Lung (tissue), 12 donors: Measurements from ENCODE around the gene MRFAP1. TPM values are rescaled to one million over a fixed set of nuclear protein-coding genes. Genes with fewer than 3 reads are reported as not detected.
"Not testable (repeated sequence)": the region's sequence is repeated elsewhere in the genome, so short reads cannot be mapped to it uniquely, and the experiment has no call there.

Experiments
- ATAC-seq: fragments of 200-7000 bp; cut with Tn5 transposase; one replicate; pipeline ENCODE4 v1.9.1; 2020; ENCODE audit warnings: moderate number of reproducible peaks; ENCODE audit not compliant: insufficient read depth, low FRiP score
- DNase-seq, 3 donors: peaks; one replicate each; pipeline ENCODE4 v3.0.0-alpha.2; 2013 to 2017
- H3K27ac ChIP-seq, 2 donors: one replicate each; pipeline ENCODE4 v1.5.1; 2013; ENCODE audit warnings: mild to moderate bottlenecking in 2 of 2, moderate library complexity in 2 of 2, control low read depth in 1 of 2, inconsistent platforms in 1 of 2, low read depth in 1 of 2, low read length in 1 of 2
- H3K27me3 ChIP-seq, 3 donors: one replicate each; pipeline ENCODE4 v1.5.1; 2013; ENCODE audit warnings: low read length in 2 of 3; ENCODE audit not compliant: control insufficient read depth in 3 of 3, insufficient read depth in 3 of 3
- H3K36me3 ChIP-seq, 4 donors: one replicate each; pipeline ENCODE4 v1.5.1; 2013; ENCODE audit warnings: low read length in 4 of 4, mild to moderate bottlenecking in 1 of 4, moderate library complexity in 1 of 4; ENCODE audit not compliant: control insufficient read depth in 4 of 4, insufficient read depth in 4 of 4
- H3K4me1 ChIP-seq, 5 donors: one replicate each; pipeline ENCODE4 v1.5.1; 2013; ENCODE audit warnings: low read length in 5 of 5, mild to moderate bottlenecking in 2 of 5, moderate library complexity in 1 of 5; ENCODE audit not compliant: control insufficient read depth in 5 of 5, insufficient read depth in 5 of 5
- H3K4me3 ChIP-seq: one replicate; pipeline ENCODE4 v1.5.1; 2013; ENCODE audit warnings: mild to moderate bottlenecking, control low read depth, moderate library complexity
- H3K9ac ChIP-seq, 2 donors: one replicate each; pipeline ENCODE4 v1.5.1; 2013; ENCODE audit warnings: low read length in 2 of 2, control low read depth in 1 of 2; ENCODE audit not compliant: insufficient read depth in 1 of 2
- H3K9me3 ChIP-seq, 4 donors: one replicate each; pipeline ENCODE4 v1.5.1; 2013; ENCODE audit warnings: low read length in 3 of 4, mild to moderate bottlenecking in 1 of 4, moderate library complexity in 1 of 4; ENCODE audit not compliant: control insufficient read depth in 4 of 4, insufficient read depth in 3 of 4
- CTCF ChIP-seq: IDR thresholded peaks from 2 replicates; pipeline ENCODE4 v1.5.1; 2012; ENCODE audit warnings: mild to moderate bottlenecking; ENCODE audit errors: control extremely low read depth, extremely low read depth
- WGBS, 2 donors: extraction: QIAGEN DNeasy Blood & Tissue Kit; methylation state at CpG; one replicate each; pipeline ENCODE4 v1.1.7; 2013; 5-methylcytosine and 5-hydroxymethylcytosine counted together
- polyA plus RNA-seq, 2 donors: library from polyadenylated mRNA; stranded (reverse); fragments of 200-250 nt; gene quantifications; one replicate each; pipeline ENCODE4 v1.2.1, GENCODE V29; 2013
- total RNA-seq, 2 donors: library from RNA; depleted of rRNA in 1 of 2; stranded (reverse); fragments of >200 nt in 1 of 2; gene quantifications; one replicate each; pipeline ENCODE4 v1.2.1, GENCODE V29; 2014 to 2021
- donor health status: control.
- donor health status: control.
- donor health status: Bipolar disorder and iron deficiency.
- donor health status: healthy.
- donor health status: DM: yes; HTN: yes; CAD: no.

MRFAP1 gene
- total and polyA plus RNA-seq, 4 donors = 183 to 286 (median 218) TPM

GRCh38 chr4:6671648-6672047 lies 31.2 kb downstream of the MRFAP1 start:
- Histone ChIP-seq H3K4me3 (no peak overlapping the region), H3K27me3 (no peaks in the 10 kb centered on the region), H3K4me1 (peaks cover 8 to 22% (median 17%) of the 10 kb centered on the region in 5 donors), H3K9me3 (no peaks in the 10 kb centered on the region), H3K27ac (no peak overlapping the region), H3K9ac (no peak overlapping the region), H3K36me3 (peaks cover 0 to 10% (median 2%) of the 10 kb centered on the region in 4 donors)
- TF ChIP-seq CTCF = no peak
- WGBS, 2 donors = 93 to 100% methylated on average over 1 of the region's 1 CpG
- no peak for ATAC-seq
- DNase-seq = no peak

GRCh38 chr4:6672131-6672530 lies 31.6 kb downstream of the MRFAP1 start:
- no peak for ATAC-seq
- Histone ChIP-seq H3K9me3 (no peaks in the 10 kb centered on the region), H3K9ac (no peak overlapping the region), H3K4me3 (no peak overlapping the region), H3K4me1 (peaks cover 11 to 27% (median 19%) of the 10 kb centered on the region in 5 donors), H3K27me3 (no peaks in the 10 kb centered on the region), H3K27ac (no peak overlapping the region), H3K36me3 (peaks cover 0 to 10% (median 2%) of the 10 kb centered on the region in 4 donors)
- no peak for DNase-seq
- no peak for TF ChIP-seq CTCF
- WGBS, 2 donors = 96% methylated on average over 19 of the region's 19 CpGs

- not testable (repeated sequence) for DNase-seq, H3K9me3 ChIP-seq, H3K27me3 ChIP-seq, H3K4me3 ChIP-seq, ATAC-seq, H3K9ac ChIP-seq
- 96 to 97% methylated on average over 28 to 34 of the region's 34 CpGs for WGBS, 2 donors
- Histone ChIP-seq H3K27ac (peak overlapping the region in 1 of 2 donors; percentile 28), H3K36me3 (peaks cover 0 to 10% (median 3%) of the 10 kb centered on the region in 4 donors), H3K4me1 (peaks cover 11 to 28% (median 19%) of the 10 kb centered on the region in 5 donors)
Measured at GRCh38 chr4:6672541-6673190, 32.2 kb downstream of the MRFAP1 start.

GRCh38 chr4:6673191-6673659 lies 32.7 kb downstream of the MRFAP1 start:
- H3K9me3 ChIP-seq, H3K27me3 ChIP-seq, H3K4me3 ChIP-seq, ATAC-seq: not testable (repeated sequence)
- Histone ChIP-seq H3K36me3 (peaks cover 0 to 10% (median 3%) of the 10 kb centered on the region in 4 donors), H3K4me1 (peaks cover 11 to 28% (median 19%) of the 10 kb centered on the region in 5 donors), H3K27ac (peak overlapping the region; percentile 71 to 86), H3K9ac (peak overlapping the region; percentile 40 to 87)
- 27 to 34% methylated on average over 14 of the region's 14 CpGs for WGBS, 2 donors
- peak in 1 of 3 donors; percentile 34 for DNase-seq
